Measurements from ENCODE around the gene PIK3R2. TPM values are rescaled to one million over a fixed set of nuclear protein-coding genes. Genes with fewer than 3 reads are reported as not detected.
"Not testable (repeated sequence)": the region's sequence is repeated elsewhere in the genome, so short reads cannot be mapped to it uniquely, and the experiment has no call there.

The PIK3R2 gene
- total RNA-seq, result 15.8 and 56.9 TPM in 2 replicates

DNA sequence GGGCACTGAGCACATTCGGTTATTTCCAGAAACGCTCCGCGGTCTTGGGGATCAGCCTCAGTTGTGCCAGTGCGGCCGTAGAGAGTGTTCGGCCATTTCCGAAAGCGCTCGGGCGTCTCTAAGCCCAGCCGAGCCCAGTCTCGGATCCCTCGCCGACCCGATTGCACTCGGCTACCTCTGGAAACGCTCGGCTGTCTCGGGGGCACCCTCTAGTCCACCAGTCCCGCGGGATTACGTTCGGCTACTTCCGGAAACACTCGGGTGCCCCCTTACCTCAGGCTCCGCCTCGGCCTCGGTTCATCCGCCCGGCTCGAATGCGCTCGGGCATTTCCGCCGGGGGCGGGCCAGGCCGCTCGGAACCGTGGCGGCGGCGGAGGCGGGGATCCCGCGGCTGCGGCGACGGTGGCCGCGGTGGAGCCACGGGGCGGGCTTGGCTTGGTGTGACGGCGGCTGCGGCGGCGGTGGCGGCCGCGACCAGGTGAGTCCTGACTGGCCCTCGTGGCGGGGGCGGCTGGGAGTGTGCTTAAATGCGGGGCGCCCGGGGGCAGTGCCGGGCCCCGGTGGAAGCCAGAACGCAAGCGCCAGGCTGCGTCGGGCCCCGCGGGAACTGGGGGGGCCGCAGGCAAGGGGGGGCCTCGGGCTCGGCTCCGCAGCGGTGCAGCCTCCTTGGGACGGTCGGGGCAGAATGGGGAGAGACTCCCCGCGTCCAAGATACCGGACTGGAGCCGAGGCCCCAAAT is at the start of gene PIK3R2:
TSS of gene PIK3R2 (plus strand) at position 347 of the 739 bp plus-strand sequence. CDS start 2,717 bp downstream, outside the sequence.
- DNase-seq (ENCODE audit: low read depth), result peak; percentile 94

DNA sequence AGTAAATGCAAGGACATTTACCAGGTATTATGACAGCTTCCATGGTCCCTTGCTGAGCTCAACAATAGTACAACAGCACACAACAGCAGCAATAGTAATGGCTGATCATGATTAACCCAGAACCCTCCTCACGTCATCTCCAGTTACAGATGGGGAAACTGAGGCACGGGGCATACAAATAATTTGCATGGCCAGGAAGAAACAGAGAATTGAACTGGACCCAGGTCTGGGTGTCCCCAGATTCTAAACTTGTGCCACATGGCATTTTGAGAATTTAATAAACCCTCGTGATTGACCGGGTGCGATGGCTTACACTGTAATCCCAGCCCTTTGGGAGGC is 48.2 kb upstream of the PIK3R2 start:
- no peak for DNase-seq (ENCODE audit: low read depth)

DNA sequence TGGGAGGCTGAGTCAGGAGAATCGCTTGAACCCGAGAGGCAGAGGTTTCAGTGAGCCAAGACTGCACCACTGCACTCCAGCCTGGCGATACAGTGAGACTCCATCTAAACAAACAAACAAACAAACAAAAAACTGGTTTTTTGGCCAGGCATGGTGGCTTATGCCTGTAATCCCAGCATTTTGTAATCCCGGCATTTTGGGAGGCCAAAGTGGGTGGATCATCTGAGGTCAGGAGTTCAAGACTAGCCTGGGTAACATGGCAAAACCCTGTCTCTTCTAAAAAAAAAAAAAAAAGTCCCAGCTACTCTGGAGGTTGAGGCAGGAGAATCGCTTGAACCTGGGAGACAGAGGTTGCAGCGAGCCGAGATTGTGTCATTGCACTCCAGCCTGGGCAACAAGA is 47.7 kb upstream of the PIK3R2 start:
- DNase-seq (ENCODE audit: low read depth), result not testable (repeated sequence)

DNA sequence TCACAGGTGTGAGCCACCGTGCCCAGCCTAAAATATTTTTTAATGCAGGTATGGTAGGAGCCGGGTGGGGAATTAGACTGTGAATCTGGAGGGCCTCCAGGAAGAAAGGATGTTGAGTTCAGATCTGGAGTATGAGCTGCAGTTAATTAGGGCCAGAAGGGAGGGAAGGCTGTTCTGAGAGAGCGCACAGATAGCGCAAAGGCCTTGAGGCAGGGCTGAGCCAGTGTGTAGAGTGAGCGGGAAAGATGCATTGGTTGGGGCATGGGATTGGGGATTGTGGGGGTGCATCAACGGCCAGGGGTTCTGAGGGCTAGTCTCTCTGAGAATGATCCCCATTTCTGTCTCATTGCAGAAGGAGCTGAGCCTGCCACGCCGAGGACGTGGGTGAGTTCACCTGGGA is 45.7 kb upstream of the PIK3R2 start:
- DNase-seq (ENCODE audit: low read depth), result no peak

DNA sequence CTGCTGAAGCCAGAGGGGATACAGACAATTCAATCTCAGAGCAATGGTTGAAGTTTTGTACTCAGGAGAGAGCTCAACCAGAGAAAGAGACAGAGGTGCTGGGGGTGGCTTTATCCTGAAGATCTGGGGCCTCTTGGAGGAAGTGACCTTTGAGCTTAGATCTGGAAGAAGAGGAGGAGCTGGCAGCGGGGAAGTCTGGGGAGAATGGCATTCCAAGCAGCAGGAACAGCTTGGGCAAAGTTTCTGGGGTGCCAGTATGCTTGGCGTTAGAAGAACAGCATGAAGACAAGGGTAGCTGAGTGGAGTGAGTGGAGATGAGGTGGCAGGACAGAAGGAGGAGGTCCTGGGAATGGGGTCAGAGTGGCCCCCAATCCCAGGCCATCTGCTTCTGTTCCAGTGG is 44.1 kb upstream of the PIK3R2 start:
- no peak for DNase-seq (ENCODE audit: low read depth)

DNA sequence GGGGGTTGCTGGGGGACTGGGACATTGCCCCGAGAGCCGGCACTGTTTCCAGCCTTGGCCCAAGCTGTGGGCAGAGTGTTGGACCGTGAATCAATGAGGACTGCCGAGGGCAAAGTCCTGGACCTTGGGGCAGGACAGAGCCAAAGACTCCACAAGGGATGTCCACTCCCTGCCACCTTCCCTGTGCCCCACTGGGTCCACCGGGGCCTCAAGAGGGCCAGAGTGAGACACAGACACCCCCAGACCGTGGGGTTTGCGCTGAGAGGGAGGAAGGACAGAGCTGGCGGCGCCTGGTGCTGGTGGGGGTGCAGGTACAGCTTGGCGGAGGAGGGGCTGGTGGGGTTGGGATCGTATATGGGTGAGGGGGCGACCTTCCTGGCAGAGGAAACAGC is 43.6 kb upstream of the PIK3R2 start:
- DNase-seq (ENCODE audit: low read depth), result no peak

DNA sequence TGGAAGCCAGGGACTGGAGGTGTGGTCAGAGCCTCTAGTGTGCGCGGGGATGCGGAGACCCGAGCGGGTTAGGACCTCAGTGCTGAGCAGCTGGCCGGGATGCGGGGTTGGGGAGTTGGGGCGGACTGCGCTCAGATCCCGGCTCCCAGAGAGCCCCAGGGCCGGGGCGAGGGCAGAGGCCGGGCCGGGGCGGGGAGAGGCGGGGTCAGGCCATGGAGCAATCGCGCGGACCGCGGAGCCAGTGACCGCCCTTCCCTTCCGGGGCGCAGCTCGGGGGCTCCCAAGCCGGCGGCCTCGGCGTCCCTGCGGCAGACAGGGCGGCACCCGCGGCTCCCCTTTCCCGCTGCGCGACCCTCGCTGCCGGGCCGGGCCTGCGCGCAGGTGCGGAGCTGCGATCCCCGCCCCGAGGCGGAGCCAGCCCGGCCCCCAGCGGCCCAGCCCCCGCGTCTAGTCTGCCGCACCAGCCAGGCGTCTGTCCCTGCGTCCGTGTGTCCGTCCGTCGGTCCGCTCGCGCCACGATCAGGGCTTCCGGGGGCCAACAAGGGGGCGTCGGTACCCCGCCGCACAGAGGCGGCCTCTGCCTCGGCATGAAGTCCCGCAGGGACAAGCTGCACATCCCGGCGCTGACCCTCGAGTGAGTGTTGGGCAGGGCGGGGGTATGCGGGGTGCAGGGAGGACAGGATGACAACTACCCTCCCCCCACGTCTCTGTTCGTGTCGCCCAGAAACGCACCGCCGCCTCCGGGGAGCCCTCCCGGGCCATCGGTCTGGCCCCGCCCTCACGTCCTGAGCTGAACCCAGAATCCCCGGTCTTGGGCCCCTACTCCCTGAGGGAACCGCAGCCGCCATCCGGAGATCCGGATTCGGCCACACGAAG is 43.0 kb upstream of the PIK3R2 start:
- DNase-seq (ENCODE audit: low read depth), result no peak

DNA sequence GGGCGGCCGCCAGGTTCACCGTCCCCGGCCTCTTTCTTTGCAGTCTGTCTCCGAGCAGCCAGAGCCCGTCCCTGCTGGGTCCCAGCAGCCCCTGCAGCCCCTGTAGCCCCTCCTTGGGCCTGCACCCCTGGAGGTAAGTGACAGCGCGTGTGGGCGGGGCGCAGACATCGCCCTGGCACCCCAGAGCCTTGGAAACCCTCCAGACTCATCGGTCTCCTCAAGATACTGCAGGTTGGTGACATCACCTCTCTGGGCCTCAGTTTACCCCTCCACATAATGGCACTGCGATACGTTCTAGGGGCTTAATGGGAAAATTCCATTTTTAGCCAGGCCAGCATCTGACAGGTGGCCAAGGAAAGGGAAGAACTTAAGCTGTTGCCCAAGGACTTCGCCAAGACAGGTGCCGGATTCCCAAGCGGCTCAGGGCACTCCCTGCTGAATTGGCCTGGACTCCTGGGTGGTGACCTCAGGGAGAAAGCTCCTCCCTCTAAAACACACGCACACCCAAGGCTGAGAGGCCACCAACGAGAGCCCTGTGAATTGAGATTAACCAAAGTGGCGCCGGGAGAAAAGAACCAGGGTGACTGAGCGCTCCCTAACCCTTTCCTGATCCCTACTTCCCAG is 42.2 kb upstream of the PIK3R2 start:
- no peak for DNase-seq (ENCODE audit: low read depth)

DNA sequence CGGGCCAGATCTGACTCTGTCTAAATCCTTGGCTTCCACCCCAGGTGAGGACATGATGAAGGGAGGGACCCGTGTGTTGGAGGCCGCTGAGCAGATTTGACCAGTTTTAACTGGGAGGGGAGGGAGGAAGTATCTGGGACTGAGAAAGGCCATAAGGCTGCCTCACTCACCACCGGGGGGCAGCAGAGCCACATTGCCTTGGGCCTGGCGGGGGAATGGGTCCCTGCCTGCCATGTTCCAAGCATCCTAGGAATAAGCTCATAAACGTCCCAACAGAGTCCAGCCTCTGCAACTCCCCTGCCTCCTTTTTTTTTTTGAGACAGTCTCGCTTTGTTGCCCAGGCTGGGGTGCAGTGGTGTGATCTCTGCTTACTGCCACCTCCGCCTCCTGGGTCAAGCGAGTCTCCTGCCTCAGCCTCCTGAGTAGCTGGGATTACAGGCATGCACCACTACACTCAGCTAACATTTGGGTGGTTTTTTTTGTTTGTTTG is 39.9 kb upstream of the PIK3R2 start:
- peak; percentile 56 for DNase-seq (ENCODE audit: low read depth)

DNA sequence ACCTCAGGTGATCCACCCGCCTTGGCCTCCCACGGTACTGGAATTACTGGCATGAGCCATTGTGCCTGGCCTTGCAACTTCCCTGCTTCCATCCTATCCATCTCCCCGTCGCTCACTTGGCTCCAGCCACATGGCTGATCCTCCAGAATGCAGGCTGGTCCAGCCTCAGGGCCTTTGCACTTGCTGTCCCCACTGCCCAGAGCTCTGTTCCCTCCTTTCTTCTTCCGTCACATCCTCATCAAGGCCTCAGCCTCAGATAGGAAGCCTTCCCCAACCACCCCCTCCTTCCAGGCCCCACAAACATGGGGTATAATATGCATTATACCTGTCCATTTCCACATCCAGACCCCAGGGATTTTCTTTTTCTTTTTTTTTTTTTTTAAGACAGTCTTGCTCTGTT is 39.1 kb upstream of the PIK3R2 start:
- DNase-seq (ENCODE audit: low read depth), result no peak

DNA sequence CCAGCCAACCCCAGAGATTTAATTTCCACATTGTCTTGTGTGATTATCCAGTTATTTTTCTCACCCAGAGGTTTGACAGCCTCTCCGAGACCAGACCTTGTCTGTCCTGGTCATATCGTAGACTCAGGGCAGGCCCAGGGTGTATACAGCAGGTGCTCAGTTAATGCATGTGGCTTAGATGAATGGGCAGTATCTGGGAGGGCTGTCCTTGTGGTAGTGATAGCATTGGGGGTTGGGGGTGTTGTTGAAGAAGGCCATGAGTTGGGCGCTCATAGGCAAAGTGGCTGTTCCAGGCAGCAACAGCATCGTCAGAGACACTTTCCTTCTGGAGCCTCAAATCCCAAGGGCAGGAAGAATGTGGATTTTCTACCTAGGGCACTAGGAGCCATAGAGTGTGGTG is 38.5 kb upstream of the PIK3R2 start:
- DNase-seq (ENCODE audit: low read depth), result no peak

DNA sequence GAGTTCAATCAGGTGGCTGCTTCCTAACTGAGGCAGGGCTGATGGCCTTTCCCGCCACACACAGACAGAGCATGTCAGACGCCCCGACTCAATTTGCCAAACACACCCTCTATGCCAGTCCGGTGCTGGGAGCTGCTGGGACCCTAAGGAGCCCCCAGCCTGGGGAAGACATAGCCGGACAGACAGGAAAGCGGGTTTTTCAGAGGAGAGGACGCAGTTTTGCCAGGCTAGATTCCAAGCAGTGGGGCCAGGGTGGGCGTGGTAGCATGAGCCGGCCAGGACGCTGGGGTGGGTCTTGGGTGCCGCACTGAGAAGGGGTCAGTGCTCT is 35.6 kb upstream of the PIK3R2 start:
- no peak for DNase-seq (ENCODE audit: low read depth)

DNA sequence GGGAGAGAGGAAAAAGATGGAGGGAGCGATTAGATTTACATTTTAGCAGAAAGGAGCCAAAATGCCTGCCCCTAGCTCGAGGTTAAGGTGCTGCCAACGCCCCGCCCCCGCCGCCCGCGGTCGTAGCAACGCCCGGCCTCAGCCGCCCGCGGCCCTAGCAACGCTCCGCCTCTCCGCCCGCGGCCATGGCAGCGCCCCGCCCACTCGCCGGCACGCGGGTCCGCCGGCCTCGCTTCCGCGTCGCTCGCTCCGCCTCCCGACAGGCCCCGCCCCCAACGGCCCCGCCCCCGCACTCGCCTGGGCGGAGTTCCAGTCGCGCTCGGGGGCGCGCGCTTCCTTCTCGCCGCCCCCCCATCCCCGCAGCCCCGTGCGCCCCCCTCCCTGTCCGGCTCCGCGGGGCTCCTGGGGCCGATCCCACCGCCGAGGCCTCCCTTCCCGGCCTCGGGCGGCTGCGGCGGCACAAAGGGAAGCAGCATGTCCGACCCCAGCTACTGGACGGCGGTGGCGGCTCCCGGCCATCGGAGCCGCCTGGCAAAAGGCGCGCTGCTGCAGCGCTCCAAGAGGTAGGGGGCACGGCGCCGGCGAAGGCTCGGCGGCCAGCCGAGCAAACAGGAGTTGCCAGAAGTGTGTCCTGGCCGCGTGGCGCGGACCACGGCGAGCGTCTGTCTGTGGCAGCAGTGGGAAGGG is 35.1 kb upstream of the PIK3R2 start:
- peak; percentile 35 for DNase-seq (ENCODE audit: low read depth)

DNA sequence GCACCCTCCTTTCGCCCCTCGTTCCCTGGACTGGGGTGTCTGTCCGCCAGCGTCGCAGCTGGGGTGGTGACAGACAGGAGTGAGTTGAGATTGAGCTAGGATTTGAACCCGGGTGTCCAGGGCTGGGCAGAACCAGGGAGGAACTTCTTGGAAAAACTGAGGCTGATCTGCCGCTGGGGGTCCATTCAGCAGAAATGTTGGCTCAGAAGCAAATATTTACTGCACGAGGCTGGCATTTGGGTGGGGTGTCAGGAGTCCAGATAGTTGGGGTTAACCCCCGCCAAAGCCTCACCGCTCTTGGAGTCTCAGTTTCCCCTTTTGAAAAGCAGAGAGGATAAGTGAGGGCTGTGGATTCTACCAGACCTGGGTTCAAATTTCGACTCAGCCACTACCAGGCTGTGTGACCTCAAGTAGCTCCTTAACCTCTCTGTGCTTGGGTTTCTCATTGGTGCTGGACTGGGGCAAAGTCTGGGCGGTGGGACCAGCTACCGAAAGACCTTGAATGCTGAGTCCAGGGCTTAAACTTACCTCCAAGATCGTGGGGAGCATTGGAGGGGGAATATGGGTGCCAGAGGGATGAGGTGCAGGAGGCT is 34.4 kb upstream of the PIK3R2 start:
- DNase-seq (ENCODE audit: low read depth), result no peak

DNA sequence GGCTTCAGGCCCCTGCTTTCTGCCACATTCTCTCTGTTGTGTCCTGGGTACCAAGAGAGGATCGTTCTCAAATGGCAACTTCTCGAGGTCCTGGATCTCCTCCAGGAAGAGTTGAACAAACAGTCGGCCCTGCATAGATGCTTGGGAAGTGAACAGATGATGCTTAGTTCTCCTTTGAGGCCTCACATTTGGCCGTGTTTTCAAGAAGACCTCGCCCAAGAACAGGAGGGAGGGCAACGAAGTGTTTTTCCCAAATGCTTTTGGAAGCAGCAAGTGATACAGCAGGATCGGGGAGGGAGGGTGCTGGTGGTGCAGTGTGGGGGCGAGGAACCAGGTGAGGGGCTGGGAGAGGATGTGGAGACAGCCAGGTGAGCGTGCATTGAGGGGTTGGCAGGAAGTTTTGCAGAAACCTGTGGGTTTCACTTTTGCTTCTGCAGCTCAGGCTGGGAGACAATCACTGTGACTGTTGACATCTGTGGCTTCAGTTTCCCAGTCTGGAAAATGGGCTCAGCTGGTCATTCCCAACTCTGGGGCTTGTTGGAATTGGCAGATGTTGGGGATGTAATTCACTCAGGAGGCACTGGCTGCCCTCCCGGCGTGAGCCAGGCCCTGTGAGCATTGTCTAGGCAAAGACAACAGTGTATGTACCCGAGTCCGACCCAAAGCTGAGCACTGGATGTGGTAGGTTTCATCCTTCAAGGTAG is 33.8 kb upstream of the PIK3R2 start:
- no peak for DNase-seq (ENCODE audit: low read depth)

DNA sequence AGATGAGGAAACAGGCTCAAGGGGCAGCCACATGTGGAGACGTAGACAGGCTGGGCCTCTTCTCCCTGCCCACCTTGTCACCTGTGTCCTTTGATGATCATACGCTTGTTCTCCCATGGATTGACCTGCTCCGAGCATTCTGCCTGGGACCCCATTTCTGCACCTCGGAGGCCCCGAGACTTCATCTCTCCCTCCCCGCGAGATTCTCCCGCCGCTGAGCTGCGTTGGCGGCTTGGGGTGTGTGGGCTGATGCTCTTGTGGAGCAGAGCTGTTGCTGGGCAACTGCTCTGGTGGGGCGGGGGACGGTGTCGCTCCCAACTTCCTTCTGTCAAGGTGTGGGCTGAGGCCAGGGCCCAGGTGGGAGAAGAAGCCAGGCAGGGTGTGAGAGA is 33.3 kb upstream of the PIK3R2 start:
- no peak for DNase-seq (ENCODE audit: low read depth)

DNA sequence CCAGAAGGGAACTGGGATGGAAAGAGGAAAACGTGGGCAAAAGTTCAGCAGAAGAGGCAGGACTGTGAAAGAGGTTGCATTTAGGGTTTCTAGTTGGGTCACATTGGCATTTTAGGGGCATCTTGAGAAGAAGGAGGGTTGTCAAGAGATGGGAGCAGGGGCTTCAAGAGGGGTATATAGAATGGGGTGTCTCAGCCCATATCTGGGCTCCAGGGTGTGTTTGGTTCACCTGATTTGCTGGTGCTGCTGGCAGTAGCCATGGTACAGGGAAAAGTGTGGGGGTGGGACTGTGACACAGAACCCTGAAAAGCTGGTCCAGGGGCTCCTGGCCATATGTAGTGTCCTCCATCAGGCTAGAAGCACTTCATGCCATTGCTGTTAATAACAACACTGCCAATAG is 32.8 kb upstream of the PIK3R2 start:
- DNase-seq (ENCODE audit: low read depth), result no peak

DNA sequence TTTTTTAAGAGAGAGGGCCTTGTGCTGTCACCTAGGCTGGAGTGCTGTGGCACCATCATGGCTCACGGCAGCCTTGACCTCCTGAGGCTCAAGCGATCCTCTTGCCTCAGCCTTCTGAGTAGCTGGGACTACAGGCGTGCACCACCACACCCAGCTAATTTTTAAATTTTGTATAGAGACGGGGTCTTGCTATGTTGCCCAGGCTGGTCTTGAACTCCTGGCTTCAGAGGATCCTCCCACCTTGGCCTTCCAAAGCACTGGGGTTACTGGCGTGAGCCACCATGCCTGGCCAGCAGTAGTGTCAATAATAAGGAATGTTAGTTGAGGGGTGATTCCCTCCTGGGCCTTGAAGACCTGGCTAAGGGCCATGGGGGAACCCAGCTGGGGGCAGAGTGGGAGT is 31.8 kb upstream of the PIK3R2 start:
- DNase-seq (ENCODE audit: low read depth), result no peak

DNA sequence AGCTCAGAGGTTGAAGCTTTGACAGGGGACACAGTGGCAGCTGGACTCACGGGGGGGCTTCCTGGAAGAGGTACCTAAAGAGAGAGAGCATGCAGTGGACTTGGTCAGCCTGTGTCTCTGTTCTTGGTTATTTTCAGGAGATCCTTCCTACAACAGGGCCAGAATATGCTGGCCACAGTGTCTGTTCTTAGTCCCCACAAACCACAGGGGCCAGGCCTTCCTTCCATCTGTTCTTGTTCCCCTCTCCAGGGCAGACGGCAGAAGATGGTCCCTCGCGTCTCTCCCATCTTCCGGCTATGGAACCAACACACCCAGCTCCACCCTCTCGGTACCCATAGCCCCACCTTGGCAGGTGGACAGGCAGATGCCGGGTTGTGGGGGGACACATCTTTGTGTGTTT is 30.5 kb upstream of the PIK3R2 start:
- no peak for DNase-seq (ENCODE audit: low read depth)

DNA sequence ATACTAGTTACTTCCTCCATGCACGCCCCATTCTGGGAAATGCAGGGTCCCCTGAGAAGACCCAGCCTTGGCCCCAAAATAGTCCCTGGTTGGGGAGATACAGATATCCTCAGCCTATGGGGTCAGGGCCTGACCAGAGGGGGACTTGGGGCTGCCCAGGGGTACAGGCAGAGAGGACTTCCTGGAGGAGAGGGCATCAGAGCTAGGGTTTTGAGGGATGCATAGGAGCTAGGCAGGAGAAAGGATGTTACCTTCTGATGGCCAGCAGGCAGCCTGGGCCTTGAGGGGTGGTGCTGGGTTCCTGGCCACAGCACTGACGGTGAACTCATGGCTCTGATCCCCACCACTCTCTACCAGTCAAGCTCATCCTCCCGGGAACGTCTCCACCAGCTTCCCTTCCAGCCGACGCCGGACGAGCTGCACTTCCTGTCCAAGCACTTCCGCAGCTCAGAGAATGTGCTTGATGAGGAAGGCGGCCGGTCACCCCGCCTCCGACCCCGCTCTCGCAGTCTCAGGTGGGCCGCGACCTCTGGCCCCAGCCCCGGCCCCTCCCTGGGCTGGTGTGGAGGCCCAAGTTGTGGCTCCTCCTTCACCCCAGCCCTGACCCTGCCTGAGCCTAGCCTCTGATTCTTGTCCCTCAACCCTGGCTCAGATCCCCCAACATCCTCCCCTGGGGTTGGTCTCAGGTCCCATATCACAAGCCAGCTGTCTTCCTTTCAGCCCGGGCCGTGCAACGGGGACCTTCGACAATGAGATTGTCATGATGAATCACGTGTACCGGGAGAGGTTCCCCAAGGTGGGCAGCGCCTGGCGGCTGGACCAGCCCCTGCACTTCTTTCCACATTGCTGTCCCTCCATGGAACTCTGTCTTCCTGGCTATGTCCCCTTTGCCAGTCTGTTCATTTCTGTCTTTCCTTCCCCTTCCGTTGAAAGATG is 29.8 kb upstream of the PIK3R2 start:
- DNase-seq (ENCODE audit: low read depth), result no peak

Measured in renal cortical epithelial cell (primary cell).